ENCODE data around the gene SLF1.

GRCh38 chr5:94682814-94683520 lies 64.5 kb downstream of the SLF1 start:
- TF ChIP-seq, protein P1, sequence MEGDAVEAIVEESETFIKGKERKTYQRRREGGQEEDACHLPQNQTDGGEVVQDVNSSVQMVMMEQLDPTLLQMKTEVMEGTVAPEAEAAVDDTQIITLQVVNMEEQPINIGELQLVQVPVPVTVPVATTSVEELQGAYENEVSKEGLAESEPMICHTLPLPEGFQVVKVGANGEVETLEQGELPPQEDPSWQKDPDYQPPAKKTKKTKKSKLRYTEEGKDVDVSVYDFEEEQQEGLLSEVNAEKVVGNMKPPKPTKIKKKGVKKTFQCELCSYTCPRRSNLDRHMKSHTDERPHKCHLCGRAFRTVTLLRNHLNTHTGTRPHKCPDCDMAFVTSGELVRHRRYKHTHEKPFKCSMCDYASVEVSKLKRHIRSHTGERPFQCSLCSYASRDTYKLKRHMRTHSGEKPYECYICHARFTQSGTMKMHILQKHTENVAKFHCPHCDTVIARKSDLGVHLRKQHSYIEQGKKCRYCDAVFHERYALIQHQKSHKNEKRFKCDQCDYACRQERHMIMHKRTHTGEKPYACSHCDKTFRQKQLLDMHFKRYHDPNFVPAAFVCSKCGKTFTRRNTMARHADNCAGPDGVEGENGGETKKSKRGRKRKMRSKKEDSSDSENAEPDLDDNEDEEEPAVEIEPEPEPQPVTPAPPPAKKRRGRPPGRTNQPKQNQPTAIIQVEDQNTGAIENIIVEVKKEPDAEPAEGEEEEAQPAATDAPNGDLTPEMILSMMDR (IDR thresholded peaks at IDR 0.05) = no peak
- TF ChIP-seq EZH2 (IDR thresholded peaks at IDR 0.05) = no peak
- no peak for TF ChIP-seq EZH2phosphoT487 (IDR thresholded peaks at IDR 0.05)
